Astrocyte (in vitro differentiated cells and primary cell): ENCODE data around the gene SLC47A1. TPM values are rescaled to one million over a fixed set of nuclear protein-coding genes. Genes with fewer than 3 reads are reported as not detected.

Source experiments
- DNase-seq: peaks from one replicate; pipeline ENCODE4 v3.0.0-alpha.2; 2010; ENCODE audit warnings: low read depth
- FAIRE-seq: peaks from 2 replicates; lab custom pipeline; 2011; peaks lifted over from hg19 to GRCh38; lab: Jason Lieb, UNC
- H2AFZ ChIP-seq: 2 replicates; pipeline ENCODE4 v1.6.0; 2012; ENCODE audit warnings: low read depth, low read length, inconsistent platforms
- H3K27ac ChIP-seq: 2 replicates; pipeline ENCODE4 v1.5.1; 2011; ENCODE audit warnings: low read depth, low read length, inconsistent platforms
- H3K27me3 ChIP-seq: 2 replicates; pipeline ENCODE4 v1.6.0; 2011; ENCODE audit warnings: low read length, inconsistent platforms; ENCODE audit not compliant: insufficient read depth
- H3K36me3 ChIP-seq: 2 replicates; pipeline ENCODE4 v1.5.1; 2011; ENCODE audit warnings: low read length, inconsistent platforms; ENCODE audit not compliant: insufficient read depth
- H3K4me1 ChIP-seq: 2 replicates; pipeline ENCODE4 v1.5.1; 2011; ENCODE audit warnings: low read length, inconsistent platforms; ENCODE audit not compliant: insufficient read depth
- H3K4me2 ChIP-seq: 2 replicates; pipeline ENCODE4 v1.6.0; 2012; ENCODE audit warnings: low read length, inconsistent platforms
- H3K4me3 ChIP-seq: 2 replicates; pipeline ENCODE4 v1.5.1; 2011; ENCODE audit warnings: low read depth, mild to moderate bottlenecking, low read length, inconsistent platforms; ENCODE audit not compliant: insufficient read depth
- H3K79me2 ChIP-seq: 2 replicates; pipeline ENCODE4 v1.6.0; 2012; ENCODE audit warnings: mild to moderate bottlenecking, low read length, inconsistent platforms; ENCODE audit not compliant: insufficient read depth
- H3K9ac ChIP-seq: 2 replicates; pipeline ENCODE4 v1.6.0; 2012; ENCODE audit warnings: mild to moderate bottlenecking, low read length, inconsistent platforms
- H3K9me3 ChIP-seq: 2 replicates; pipeline ENCODE4 v1.5.1; 2012; ENCODE audit warnings: low read depth, mild to moderate bottlenecking, low read length, inconsistent platforms; ENCODE audit not compliant: insufficient read depth
- H4K20me1 ChIP-seq: 2 replicates; pipeline ENCODE4 v1.6.0; 2012; ENCODE audit warnings: low read length, inconsistent platforms; ENCODE audit not compliant: insufficient read depth
- H3K27ac Mint-ChIP-seq: one replicate; pipeline ENCODE4 v1.8.0; 2021; ENCODE audit warnings: mild to moderate bottlenecking, mixed read lengths; ENCODE audit not compliant: unreplicated experiment
- H3K27me3 Mint-ChIP-seq: one replicate; pipeline ENCODE4 v1.8.0; 2021; ENCODE audit warnings: low read depth, mixed read lengths; ENCODE audit not compliant: unreplicated experiment
- H3K36me3 Mint-ChIP-seq: one replicate; pipeline ENCODE4 v1.8.0; 2021; ENCODE audit warnings: low read depth, mixed read lengths; ENCODE audit not compliant: unreplicated experiment
- H3K4me1 Mint-ChIP-seq: one replicate; pipeline ENCODE4 v1.8.0; 2021; ENCODE audit warnings: low read depth, mixed read lengths; ENCODE audit not compliant: unreplicated experiment
- H3K4me3 Mint-ChIP-seq: one replicate; pipeline ENCODE4 v1.8.0; 2021; ENCODE audit warnings: mild to moderate bottlenecking, moderate library complexity, mixed read lengths; ENCODE audit not compliant: unreplicated experiment
- H3K9me3 Mint-ChIP-seq: one replicate; pipeline ENCODE4 v1.8.0; 2021; ENCODE audit warnings: mild to moderate bottlenecking, mixed read lengths; ENCODE audit not compliant: unreplicated experiment
- EZH2 ChIP-seq: IDR thresholded peaks from 2 replicates; pipeline ENCODE4 v1.6.1; 2012; ENCODE audit warnings: mild to moderate bottlenecking, low read length, inconsistent platforms; ENCODE audit not compliant: insufficient read depth
- total RNA-seq: library from RNA; stranded (reverse); gene quantifications from 2 replicates; pipeline ENCODE4 v1.2.1, GENCODE V29; 2021
- TF ChIP-seq, protein P1 (sequence below): IDR thresholded peaks from 2 replicates; pipeline ENCODE4 v1.5.1; 2011; ENCODE audit warnings: low read depth, mild to moderate bottlenecking, inconsistent platforms, low read length, moderate library complexity; ENCODE audit not compliant: insufficient read depth

SLC47A1 gene
- total RNA-seq, 1 donor from 2014 or later: 0.75 TPM

DNA sequence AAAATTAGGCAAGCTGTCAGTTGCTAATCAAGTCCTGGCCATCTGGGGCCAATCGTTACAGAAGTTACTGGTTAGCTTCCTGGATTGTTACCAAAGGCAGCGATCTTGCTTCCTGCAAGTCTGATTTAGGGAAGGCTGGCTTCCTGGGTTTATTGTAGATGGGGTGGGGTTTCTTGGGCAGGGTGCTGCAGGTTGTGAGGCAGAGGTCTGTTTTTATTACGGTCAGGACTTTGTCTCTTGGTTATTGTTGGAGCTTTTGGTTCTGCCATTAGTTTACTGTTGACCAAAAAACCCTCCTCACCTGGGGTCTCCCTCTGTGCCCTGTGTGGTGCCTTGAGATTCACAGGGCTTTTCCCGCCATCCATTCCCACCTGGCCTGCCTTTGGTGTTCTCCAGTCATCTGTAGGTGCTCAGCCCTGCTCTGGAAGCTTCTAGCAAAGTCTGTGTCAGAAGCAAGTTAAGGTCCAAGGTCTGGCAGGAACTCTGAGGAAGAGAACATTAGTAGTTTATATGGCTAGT is 36.9 kb downstream of the SLC47A1 start:
- H3K27ac Mint-ChIP-seq: no peak overlapping the region
- no peak overlapping the region for H3K4me3 ChIP-seq
- no peaks in the 10 kb centered on the region for H3K79me2 ChIP-seq
- no peaks in the 10 kb centered on the region for H4K20me1 ChIP-seq
- no peak overlapping the region for H3K27ac ChIP-seq
- peaks cover 54% of the 10 kb centered on the region for H3K27me3 Mint-ChIP-seq
- H3K36me3 ChIP-seq: no peaks in the 10 kb centered on the region
- H3K9me3 ChIP-seq: no peaks in the 10 kb centered on the region
- TF ChIP-seq, protein P1, sequence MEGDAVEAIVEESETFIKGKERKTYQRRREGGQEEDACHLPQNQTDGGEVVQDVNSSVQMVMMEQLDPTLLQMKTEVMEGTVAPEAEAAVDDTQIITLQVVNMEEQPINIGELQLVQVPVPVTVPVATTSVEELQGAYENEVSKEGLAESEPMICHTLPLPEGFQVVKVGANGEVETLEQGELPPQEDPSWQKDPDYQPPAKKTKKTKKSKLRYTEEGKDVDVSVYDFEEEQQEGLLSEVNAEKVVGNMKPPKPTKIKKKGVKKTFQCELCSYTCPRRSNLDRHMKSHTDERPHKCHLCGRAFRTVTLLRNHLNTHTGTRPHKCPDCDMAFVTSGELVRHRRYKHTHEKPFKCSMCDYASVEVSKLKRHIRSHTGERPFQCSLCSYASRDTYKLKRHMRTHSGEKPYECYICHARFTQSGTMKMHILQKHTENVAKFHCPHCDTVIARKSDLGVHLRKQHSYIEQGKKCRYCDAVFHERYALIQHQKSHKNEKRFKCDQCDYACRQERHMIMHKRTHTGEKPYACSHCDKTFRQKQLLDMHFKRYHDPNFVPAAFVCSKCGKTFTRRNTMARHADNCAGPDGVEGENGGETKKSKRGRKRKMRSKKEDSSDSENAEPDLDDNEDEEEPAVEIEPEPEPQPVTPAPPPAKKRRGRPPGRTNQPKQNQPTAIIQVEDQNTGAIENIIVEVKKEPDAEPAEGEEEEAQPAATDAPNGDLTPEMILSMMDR: no peak
- no peak for TF ChIP-seq EZH2
- no peak for DNase-seq
- H3K4me3 Mint-ChIP-seq: no peak overlapping the region
- no peaks in the 10 kb centered on the region for H3K9me3 Mint-ChIP-seq
- FAIRE-seq: no peak
- H3K4me1 Mint-ChIP-seq: no peaks in the 10 kb centered on the region
- no peak overlapping the region for H3K4me2 ChIP-seq
- H3K27me3 ChIP-seq: peaks cover 30% of the 10 kb centered on the region
- no peak overlapping the region for H3K9ac ChIP-seq
- H3K36me3 Mint-ChIP-seq: no peaks in the 10 kb centered on the region
- no peaks in the 10 kb centered on the region for H3K4me1 ChIP-seq
- no peak overlapping the region for H2AFZ ChIP-seq

GRCh38 chr17:19573075-19573474 is 39.4 kb downstream of the SLC47A1 start:
- Histone ChIP-seq H3K79me2 (no peaks in the 10 kb centered on the region), H3K27ac (no peak overlapping the region), H4K20me1 (no peaks in the 10 kb centered on the region), H3K9ac (no peak overlapping the region), H3K4me1 (no peaks in the 10 kb centered on the region), H3K4me2 (no peak overlapping the region), H3K4me3 (no peak overlapping the region), H2AFZ (no peak overlapping the region), H3K27me3 (peaks cover 35% of the 10 kb centered on the region), H3K9me3 (no peaks in the 10 kb centered on the region), H3K36me3 (no peaks in the 10 kb centered on the region)
- H3K4me1 Mint-ChIP-seq: no peaks in the 10 kb centered on the region
- no peaks in the 10 kb centered on the region for H3K9me3 Mint-ChIP-seq
- no peak overlapping the region for H3K4me3 Mint-ChIP-seq
- peak; percentile 61 for DNase-seq
- no peak overlapping the region for H3K27ac Mint-ChIP-seq
- peaks cover 57% of the 10 kb centered on the region for H3K27me3 Mint-ChIP-seq
- no peak for TF ChIP-seq EZH2
- TF ChIP-seq, protein P1: no peak
- H3K36me3 Mint-ChIP-seq: no peaks in the 10 kb centered on the region
- FAIRE-seq: no peak

DNA sequence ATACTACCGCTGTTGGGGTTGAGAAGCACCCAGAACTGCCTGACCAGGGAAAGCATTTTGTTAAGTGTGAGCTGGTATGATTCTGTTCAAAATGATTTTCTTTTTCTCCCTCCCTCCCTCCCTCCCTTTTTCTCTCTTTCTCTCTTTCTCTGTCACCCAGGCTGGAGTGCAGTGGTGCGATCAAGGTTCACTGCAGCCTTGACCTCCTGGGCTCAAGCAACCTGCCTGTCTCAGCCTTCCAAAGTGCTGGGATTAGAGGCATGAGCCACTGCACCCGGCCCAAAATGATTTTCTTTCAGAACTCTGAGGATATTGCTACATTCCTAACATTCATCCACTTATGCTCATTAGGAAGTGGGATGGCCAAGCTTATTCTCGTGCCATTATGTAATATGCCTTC is 41.3 kb downstream of the SLC47A1 start:
- no peaks in the 10 kb centered on the region for H3K4me1 Mint-ChIP-seq
- Histone ChIP-seq H3K27me3 (peaks cover 43% of the 10 kb centered on the region), H3K9me3 (no peaks in the 10 kb centered on the region), H2AFZ (no peak overlapping the region), H3K27ac (no peak overlapping the region), H3K4me1 (no peaks in the 10 kb centered on the region), H3K36me3 (no peaks in the 10 kb centered on the region), H3K9ac (no peak overlapping the region), H4K20me1 (no peaks in the 10 kb centered on the region), H3K79me2 (no peaks in the 10 kb centered on the region), H3K4me2 (no peak overlapping the region), H3K4me3 (no peak overlapping the region)
- H3K4me3 Mint-ChIP-seq: no peak overlapping the region
- H3K27me3 Mint-ChIP-seq: peaks cover 60% of the 10 kb centered on the region
- H3K36me3 Mint-ChIP-seq: no peaks in the 10 kb centered on the region
- H3K27ac Mint-ChIP-seq: no peak overlapping the region
- DNase-seq: no peak
- H3K9me3 Mint-ChIP-seq: no peaks in the 10 kb centered on the region
- no peak for TF ChIP-seq EZH2
- TF ChIP-seq, protein P1: no peak
- FAIRE-seq: no peak
